Hematopoietic multipotent progenitor cell treated with erythropoietin and hydrocortisone succinate and interleukin-3 and kit ligand, for 4 days (in vitro differentiated cells): ENCODE data around the gene CYP1A1.

Source experiments
- DNase-seq: peaks from one replicate; pipeline ENCODE4 v3.0.0-alpha.2; 2015

The CYP1A1 gene, protein sequence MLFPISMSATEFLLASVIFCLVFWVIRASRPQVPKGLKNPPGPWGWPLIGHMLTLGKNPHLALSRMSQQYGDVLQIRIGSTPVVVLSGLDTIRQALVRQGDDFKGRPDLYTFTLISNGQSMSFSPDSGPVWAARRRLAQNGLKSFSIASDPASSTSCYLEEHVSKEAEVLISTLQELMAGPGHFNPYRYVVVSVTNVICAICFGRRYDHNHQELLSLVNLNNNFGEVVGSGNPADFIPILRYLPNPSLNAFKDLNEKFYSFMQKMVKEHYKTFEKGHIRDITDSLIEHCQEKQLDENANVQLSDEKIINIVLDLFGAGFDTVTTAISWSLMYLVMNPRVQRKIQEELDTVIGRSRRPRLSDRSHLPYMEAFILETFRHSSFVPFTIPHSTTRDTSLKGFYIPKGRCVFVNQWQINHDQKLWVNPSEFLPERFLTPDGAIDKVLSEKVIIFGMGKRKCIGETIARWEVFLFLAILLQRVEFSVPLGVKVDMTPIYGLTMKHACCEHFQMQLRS

DNA sequence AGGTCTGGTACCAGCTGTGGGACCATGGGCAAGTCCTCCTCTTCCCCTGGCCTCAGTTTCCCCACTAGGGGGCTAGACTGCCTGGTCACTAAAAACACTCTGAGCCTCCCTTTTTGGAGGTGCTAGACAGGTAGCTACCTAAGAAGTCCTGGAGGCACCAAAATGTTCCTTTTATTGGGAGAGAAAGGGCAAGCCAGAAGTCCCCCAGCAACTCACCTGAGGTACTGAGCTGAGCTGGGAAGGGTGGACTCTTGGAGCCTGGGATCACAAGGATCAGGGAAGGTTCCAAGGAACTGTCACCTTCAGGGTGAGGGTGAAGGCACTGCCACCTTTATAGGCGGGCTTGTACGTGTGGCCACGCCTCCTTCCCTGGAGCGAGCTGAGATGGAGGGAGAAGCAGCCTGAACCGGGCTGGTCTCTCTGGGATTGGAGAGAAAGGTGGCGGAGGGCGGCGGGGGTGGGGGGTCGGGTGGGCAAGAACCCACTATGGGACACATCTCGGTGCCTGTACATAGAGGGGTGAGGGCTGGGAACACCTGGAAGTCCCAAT lies at the start of gene CYP1A1:
TSS of gene CYP1A1 (minus strand) at position 304 of the 550 bp plus-strand sequence. CDS start 2,431 bp downstream, outside the sequence.
- DNase-seq, result peak; percentile 49

DNA sequence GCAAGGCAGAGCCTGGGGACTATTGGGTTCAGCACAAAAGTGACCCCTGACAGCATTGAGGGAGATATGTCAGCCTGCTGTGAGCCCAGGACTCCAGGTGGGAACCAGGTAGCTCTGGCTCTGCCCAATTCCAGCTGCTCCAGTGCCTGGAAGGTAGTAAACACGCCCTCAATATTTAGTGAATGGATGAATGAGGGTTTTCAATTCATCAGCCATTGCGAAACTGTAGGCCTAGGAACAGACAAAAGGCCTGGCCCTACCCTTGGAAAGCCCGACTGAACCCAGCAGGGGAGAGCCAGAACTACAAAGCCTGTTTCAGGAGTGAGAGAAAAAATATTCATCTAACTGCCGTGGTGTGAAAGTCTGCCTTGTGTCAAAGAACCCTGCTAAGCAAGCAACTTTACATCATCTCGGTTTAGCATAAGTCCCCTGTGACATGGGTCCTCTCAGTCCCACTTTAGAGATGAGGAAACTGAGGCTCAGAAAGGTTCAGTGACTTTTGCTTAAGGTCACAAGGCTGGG lies 48.5 kb upstream of the CYP1A1 start:
- DNase-seq, result no peak

DNA sequence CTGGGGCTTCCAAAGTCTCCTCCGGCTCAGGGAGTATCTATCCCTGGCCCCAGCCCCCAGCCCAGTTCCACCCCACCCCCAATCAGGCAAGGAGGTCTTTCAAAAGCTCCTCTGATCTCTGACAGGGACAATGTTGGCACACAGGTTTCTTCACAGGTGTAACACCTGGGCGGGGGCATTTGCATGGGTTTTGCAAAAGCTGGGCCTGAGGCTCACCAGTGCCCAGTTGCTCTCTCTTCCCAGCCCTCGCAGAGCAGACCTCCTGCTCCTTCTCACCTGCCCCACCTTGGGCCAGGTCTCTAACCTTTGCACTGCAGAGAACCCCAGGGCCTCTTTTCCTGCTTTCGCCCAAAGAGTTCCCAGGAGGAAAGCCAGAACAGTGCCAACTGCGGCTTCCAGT lies 48.0 kb upstream of the CYP1A1 start:
- DNase-seq, result no peak

DNA sequence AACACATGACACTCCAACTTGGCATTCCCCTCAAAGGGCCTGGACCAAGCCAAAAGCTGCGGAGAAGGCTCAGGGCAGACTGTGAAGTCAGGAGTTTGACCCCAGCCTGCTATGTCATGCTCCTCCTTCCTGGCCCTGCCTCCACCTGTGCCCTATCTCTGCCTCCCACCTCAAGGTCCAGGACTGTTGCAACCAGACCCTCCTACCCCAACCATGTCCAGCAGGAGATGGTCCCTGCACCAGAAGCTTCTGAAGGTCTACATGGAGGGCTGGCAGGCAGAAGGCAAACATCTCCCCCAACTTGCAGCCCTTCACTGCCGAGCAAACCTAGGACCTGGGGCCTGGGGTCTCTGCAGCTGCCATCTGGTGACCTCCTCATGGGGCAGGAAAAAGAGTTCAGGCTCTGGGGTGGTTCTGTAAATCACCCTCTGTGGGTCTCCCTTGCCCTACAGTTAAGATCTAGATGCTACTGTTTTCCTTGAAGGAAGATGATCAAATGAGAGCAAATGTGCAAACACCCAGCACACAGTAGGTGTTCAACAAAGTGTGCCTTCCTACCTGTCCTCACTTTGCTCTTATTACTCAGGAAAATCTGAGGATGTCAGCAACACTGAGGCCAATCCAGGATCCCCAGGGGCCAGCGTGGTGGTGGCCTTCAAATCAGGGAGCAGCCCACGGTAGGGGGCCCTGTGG lies 45.0 kb upstream of the CYP1A1 start:
- DNase-seq, result no peak

DNA sequence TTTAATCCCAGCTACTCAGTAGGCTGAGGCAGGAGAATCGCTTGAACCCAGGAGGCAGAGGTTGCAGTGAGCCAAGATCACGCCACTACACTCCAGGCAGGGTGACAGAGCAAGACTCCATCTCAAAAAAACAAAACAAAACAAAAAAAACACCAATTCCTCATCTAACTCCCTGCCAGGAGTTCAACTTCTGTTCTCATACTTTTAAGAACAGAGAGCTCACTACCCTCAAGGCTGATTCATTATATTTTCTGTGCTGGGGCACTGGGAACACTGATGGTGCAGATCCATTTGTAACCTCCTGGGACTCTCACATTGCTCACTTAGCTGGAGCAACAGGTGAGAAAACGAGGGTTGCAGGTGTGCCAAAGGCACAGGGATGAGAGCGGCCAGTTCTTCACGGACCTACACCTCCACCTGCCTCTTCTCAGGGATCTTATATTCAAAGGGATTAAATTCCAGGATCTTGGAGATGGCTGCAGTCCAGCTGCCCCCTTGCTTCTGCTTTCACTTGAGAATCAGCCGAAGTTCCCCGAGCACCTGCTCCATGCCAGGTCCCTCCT lies 44.2 kb upstream of the CYP1A1 start:
- DNase-seq, result no peak

DNA sequence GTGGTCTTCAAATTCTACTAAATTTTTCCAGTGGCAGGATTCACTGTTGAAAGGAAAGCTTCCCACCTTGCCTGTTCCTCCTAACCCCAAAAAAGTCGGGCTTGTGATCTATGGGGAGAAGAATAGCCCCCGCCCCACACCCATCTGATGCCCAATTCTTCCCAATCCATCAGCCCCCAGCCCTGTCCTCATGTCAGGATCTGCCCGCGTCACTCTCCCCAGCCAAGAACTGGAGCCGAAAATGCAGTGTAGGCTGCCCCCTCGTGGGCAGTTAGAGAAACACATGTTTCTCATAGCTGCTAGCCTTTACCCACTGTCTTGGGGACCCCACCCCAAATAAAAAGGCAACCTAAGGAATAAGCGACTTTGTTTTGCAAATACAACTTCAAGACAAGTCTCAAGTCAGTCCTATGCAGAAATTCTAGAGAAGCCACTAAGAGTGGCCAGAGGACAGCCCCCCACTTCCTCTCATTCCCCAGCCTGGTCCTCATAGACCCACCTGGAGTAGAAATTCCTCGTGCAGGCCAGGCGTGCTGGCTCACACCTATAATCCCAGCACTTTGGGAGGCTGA lies 43.5 kb upstream of the CYP1A1 start:
- DNase-seq, result peak; percentile 80

DNA sequence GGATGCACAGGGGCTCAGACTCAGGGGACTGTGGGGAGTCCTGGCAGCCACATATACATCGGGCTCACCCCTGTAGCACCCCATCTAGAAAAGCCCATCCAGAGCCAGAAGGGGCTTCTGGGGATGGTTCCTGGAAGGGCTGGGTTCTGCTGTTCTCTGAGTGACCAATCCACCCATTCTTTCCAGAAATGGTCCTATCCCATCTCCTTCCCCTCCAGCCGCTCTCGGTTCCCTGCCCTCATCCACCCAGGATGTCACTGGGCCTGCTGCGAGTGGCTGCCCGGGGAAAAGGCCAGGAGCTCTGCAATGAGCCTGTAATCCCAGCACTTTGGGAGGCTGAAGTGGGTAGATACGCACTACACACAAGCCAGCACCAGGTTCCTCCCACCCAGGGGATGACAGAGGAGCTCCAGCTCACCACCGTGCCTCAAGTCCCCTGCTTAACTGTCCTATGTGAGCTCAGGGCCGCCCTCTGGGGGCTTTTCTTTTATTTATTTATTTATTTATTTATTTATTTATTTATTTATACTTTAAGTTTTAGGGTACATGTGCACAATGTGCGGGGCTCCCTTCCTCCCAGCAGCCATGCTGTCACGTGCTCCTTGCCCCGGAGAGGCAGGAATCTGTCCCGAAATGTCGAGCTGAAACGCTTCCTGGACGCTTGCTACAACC lies 42.9 kb upstream of the CYP1A1 start:
- peak; percentile 63 for DNase-seq

DNA sequence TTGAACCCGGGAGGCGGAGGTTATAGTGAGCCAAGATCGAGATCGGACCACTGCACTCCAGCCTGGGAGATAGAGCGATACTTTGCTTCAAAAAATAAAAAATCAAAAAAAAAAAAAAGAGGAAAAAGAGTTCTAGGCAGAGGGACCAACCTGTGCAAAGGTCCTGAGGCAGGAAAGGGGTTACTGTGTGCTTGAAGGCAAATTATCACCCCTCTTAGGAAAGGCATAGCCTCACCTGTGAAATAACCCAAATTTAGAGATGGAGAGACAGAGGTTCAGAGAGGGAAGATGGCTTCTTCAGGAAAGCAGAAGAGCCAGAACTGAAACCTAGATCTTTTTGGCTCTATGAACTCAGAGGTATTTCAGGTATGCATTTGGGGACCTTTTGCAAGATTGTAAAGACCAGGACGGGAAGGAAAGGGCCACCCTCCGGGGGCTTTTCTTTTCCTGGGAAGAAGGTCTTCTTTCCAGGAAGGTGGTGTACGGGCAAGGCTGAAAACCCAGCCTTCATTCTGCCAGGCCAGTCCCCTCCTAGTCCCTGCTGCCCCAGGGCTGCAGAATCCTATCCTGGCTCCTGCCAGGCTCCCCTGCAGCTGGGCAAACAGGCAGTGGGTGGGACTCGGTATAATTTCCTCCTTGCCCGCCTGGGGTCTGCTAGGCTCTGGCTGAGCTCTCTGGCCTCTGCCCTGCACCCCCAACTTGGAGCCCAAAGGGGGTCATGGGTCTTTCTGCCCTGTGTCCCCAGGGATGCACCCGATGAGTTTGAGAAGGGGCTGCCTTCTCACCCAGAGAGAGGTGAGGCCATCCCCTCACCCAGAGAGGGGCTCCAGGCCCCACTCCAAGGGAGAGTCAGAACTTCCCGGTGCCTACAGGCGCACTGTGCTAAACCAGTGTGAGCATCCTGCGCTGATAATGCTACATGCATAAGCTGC lies 42.1 kb upstream of the CYP1A1 start:
- DNase-seq, result no peak

DNA sequence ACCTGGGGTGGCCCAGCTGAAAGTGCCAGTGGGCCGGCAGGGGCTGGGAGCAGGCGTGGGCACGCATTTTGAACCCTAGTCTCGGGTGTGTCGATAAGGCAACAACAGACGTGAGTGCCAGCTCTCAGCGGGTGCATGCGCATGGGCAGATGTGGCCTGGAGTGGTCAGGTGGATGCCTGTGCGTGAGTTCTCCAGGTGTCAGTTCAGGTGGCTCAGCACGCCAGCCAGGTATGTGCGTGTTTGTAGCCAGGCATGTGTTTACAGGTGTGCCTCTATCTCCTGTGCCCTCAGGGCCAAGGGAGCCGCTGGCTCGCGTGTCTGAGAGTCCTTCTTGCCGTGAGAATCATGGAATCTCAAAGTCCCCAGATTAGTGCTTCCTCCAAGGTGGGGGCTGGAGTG lies 38.1 kb upstream of the CYP1A1 start:
- DNase-seq, result no peak

DNA sequence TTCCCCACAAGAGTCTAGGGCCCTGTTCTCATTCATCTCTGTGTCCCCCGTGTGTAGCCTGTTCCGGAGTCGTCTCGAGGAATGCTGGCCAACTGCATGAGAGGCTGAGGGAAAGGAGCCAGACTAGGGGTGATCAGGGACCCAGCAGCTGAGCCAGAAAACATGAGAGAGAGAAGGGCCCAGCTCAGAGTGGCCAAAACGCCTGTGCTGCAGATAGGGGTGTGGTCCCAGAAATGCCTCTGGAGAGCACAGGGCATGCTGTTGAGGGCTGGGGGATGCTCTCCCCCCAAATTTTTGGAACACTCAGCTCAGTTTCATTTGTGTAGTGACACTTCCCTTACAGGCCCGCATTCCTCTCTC lies 37.4 kb upstream of the CYP1A1 start:
- DNase-seq, result no peak

DNA sequence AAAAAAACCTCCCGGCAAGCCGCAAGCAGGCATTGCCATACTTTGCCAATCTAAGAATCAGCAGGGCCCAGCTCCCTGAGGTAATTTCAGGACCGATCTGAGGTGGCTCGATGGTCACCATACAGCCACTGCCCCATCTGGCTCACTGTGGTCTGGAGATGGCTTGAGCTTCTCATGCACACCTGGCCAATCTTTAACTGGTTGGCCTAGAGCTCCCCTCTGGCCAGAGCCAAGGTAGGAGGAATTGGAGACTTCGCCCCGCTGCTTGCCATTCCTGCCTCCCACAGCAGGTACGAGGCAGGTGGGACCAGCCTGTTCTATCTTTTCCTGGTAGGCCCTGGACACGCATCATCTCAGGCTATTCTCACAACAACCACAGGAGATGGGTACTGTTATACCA lies 33.4 kb upstream of the CYP1A1 start:
- no peak for DNase-seq

DNA sequence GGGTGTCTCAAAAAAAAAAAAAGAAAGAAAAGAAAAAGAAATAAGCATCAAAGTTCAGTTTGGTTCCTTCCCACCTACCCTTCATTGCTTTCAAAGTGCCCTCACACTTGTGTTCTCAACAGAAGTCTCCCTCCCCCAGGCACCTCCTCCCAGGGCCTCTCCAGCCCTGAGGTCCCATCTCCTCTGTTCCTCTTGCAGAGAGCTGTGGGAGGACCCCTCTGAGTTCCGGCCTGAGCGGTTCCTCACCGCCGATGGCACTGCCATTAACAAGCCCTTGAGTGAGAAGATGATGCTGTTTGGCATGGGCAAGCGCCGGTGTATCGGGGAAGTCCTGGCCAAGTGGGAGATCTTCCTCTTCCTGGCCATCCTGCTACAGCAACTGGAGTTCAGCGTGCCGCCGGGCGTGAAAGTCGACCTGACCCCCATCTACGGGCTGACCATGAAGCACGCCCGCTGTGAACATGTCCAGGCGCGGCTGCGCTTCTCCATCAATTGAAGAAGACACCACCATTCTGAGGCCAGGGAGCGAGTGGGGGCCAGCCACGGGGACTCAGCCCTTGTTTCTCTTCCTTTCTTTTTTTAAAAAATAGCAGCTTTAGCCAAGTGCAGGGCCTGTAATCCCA lies 29.4 kb upstream of the CYP1A1 start:
- no peak for DNase-seq

DNA sequence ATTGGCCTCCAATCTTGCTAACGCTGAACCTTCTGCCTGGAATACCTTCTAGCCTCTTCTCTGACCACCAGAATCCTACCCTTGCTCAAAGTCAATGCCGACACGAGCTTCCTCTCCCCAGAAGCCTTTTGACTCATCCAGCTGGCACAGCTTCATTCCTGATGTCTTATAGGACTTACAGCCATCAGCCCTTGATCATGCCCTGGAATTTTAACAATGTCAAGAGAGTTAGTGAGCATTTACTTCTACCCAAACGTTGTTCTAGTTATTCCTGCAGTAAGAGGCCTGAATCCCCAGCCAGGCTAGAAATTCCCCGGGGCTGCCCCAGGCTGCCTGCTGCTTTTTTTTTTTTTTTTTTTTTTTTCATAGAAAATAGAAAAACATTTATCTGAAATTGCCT lies 27.2 kb upstream of the CYP1A1 start:
- no peak for DNase-seq

DNA sequence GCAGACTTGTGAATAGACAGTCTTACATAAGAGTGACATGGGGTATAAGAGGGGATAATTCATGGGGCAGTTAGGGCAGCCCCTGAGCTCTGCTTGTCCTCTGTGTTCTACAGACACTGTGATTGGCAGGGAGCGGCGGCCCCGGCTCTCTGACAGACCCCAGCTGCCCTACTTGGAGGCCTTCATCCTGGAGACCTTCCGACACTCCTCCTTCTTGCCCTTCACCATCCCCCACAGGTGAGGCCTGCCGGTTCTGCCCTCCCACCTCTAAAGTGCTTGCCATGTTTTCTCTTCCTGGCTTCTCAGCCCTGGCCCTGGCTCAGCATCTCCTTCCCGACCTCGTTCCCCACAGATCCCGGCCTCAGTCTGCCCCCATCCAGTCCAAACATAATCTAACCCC lies 26.7 kb upstream of the CYP1A1 start:
- no peak for DNase-seq

DNA sequence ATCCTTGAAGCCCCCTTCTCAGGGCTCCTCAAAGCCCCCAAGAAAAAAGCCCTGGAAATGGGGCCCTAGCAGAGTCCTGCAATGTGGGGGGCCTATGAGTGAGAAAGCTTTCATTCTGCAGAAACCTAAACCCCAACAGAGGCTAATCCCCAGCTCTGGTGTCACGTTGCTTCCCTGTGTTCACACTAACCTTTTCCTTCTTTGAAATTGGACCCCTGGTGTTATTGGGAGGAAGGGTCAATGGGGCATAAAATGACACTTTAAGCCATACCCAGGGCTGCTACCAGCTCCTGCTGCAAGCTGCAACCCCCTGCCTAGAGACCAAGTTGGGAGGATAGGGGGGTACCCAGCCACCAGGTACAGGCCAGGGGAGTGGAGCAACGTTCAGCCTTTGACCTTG lies 25.4 kb upstream of the CYP1A1 start:
- no peak for DNase-seq

DNA sequence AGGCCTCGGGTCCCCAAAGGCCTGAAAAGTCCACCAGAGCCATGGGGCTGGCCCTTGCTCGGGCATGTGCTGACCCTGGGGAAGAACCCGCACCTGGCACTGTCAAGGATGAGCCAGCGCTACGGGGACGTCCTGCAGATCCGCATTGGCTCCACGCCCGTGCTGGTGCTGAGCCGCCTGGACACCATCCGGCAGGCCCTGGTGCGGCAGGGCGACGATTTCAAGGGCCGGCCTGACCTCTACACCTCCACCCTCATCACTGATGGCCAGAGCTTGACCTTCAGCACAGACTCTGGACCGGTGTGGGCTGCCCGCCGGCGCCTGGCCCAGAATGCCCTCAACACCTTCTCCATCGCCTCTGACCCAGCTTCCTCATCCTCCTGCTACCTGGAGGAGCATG lies 24.5 kb upstream of the CYP1A1 start:
- no peak for DNase-seq

DNA sequence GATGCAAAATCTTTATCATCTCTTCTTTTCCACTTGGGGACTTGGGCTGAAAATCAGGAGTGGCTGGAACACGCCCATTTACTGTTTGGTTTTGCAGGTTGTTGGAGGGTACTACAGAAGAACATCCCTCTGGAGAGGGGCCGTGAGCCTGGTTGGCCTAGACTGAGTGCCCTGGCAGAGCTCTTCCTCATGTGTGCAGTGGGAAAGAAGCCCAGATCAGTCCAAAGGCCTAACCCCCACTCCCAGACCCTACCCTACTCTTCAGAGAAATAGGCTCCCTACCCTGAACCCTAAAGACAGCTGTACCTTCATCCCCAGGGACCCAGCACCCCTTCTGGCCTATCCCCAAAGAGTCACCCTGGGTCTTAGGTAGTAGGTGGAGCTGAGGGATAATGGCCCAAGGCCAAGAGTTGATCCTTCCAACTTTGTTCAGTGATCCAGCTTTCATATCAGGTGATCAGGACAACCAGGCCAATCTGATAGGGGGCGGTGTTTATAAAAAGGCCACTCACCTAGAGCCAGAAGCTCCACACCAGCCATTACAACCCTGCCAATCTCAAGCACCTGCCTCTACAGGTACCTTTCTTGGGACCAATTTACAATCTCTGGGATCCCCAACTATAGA lies 23.1 kb upstream of the CYP1A1 start, which contains the start of gene CYP1A2:
TSS of gene CYP1A2 (plus strand) at position 524 of the 625 bp plus-strand sequence. CDS start 894 bp downstream, outside the sequence.
- DNase-seq, result no peak

DNA sequence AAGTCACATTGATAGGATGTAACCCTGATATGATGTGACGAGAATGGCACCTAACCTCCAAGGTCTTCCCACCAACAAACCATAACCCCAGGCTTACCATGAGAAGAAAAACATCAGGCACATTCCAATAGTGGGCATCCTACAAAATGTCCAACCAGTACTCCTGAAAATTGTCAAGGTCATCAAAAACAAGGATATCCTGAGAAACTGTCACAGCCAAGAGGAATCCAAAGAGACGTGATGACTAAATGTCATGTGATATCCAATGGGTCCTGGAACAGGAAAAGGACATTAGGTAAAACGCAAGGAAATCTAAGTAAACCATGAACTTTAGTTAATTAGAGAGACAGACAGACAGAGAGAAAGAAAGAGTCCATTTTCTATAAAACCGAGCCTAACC lies 21.1 kb upstream of the CYP1A1 start:
- DNase-seq, result no peak

DNA sequence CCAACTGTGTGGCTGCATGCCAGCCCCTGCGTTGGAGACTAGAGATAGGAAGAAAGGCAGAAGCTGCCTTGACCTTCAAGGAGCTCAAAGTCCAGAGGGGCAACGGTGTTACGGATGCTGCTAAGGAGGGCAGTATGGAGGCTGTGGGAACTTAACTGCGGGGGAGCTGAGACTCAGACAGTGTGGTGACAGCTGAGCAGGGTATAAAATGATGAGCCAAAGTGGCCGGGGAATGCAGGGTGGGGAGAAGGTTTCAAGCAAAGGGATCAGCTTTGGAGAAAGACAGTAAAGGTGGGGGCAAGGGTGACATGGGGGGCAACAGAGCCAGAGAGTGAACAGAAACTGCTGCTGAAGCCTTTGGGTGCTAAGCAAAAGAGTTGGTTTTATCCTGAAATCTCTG lies 17.1 kb upstream of the CYP1A1 start:
- no peak for DNase-seq

DNA sequence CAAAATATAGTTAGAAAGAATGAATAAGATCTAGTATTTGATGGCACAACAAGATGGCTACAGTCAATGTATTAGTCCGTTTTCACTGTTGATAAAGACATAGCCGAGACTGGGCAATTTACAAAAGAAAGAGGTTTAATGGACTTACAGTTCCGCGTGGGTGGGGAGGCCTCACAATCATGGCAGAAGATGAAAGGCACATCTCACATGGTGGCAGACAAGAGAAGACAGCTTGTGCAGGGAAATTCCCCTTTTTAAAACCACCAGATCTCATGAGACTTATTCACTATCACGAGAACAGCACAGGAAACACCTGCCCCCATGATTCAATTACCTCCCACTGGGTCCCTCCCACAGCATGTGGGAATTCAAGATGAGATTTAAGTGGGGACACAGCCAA lies 12.9 kb upstream of the CYP1A1 start:
- peak; percentile 25 for DNase-seq
